Measurements from ENCODE around the gene RBPJL. TPM values are rescaled to one million over a fixed set of nuclear protein-coding genes. Genes with fewer than 3 reads are reported as not detected.

The RBPJL gene
- total and polyA plus RNA-seq, 2 of the 8 experiments (the other 6 are each of a cell fraction or from before 2014, with no cell fraction given), result 0.67 to 1.3 TPM

GRCh38 chr20:45313943-45314342 is 7.3 kb downstream of the RBPJL start (continued):
- TF ChIP-seq SRF (IDR thresholded peaks at IDR 0.05; ENCODE audit: low read depth, low read length) (no peak), CEBPB (IDR thresholded peaks at IDR 0.05; ENCODE audit: low read depth, low read length) (no peak), EGR1 (IDR thresholded peaks at IDR 0.05; ENCODE audit: borderline replicate concordance, low read depth, low read length) (no peak), RFX5 (IDR thresholded peaks at IDR 0.05; ENCODE audit: borderline replicate concordance, low read depth, low read length) (no peak), ZNF274 (IDR thresholded peaks at IDR 0.05; ENCODE audit: borderline replicate concordance, extremely low read depth, low read length) (no peak), ASH2L (IDR thresholded peaks at IDR 0.05; ENCODE audit: low read length) (no peak), GTF2F1 (IDR thresholded peaks at IDR 0.05; ENCODE audit: borderline replicate concordance, low read depth, low read length) (no peak), CBX5 (IDR thresholded peaks at IDR 0.05; ENCODE audit: low read depth, low read length) (no peak), CTBP2 (IDR thresholded peaks at IDR 0.05; ENCODE audit: borderline replicate concordance, insufficient read depth, insufficient read length, low read length) (no peak)
